ENCODE data around the gene PDE9A. TPM values are rescaled to one million over a fixed set of nuclear protein-coding genes. Genes with fewer than 3 reads are reported as not detected.
A peak's percentile ranks its signal among the peaks of the same experiment; 100 is the strongest.

The PDE9A gene
- total RNA-seq, 1 donor from 2014 or later = 58.7 TPM

DNA sequence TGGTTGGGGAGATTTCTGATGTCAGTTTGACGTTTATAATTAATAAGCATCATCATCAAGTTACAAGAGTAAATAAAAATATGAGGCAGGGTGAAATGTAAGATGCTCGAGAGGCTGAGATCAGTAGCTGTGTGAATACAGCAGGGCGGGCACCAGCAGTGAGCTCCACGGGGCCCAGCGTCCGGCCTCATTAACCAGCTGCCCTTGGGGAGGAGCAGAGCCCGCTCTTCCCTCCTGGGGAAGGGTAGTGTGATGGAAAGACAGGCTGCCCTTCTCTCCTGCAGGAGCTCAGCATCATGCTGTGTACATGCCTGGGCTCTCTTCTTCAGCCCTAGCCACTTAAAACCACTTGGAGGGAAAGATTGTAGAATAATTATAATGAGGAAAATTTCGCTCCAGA is 23.4 kb downstream of the PDE9A start:
- H3K4me1 Mint-ChIP-seq (ENCODE audit: low read depth, unreplicated experiment) = peaks cover 51% of the 10 kb centered on the region

DNA sequence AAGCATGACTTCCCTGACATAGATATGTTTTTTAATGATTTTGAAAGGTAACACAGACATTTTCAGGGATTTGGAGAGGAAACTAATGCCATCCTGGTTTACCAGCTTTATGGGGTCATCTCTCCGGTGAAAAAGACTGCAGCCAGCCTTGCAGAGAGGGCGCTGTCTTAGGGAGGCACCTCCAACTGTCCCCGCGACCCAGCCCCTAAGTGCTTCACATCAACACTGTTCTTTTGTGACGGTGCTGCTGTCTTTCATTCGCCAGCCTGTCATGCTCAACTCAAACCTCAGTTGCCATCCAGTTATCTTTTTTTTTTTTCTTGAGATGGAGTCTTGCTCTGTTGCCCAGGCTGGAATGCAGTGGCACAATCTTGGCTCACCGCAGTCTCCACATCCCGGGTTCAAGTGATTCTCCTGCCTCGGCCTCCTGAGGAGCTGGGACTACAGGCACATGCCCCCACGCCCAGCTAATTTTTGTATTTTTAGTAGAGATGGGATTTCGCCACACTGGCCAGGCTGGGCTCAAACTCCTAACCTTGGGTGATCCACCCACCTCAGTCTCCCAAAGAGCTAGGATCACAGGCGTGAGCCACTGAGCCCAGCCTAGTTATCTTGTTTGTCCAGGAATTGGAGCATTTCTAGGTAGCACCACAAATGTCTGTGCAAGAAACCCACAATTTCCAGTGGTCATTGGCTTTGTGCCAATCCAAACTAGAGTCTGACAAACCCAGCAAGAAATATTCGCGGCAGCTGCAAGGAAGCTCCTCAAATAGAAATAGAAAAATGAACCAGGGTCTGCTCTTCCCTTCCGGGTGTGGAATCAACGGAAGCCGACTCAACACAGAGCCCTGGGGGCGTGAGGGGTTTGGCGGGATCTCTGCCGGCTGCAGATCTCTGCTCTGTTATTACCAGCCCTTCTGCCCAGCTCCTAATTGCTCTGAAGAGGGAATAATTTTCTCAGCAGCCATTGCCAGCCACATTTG is 24.2 kb downstream of the PDE9A start:
- Mint-ChIP-seq H3K4me3 (ENCODE audit: unreplicated experiment) (no peak overlapping the region), H3K36me3 (ENCODE audit: unreplicated experiment) (peaks cover 9% of the 10 kb centered on the region), H3K9me3 (ENCODE audit: unreplicated experiment) (peaks cover 6% of the 10 kb centered on the region), H3K27ac (ENCODE audit: unreplicated experiment) (no peak overlapping the region), H3K4me1 (ENCODE audit: low read depth, unreplicated experiment) (peaks cover 50% of the 10 kb centered on the region), H3K27me3 (ENCODE audit: unreplicated experiment) (peaks cover 3% of the 10 kb centered on the region)
- TF ChIP-seq, protein P1, sequence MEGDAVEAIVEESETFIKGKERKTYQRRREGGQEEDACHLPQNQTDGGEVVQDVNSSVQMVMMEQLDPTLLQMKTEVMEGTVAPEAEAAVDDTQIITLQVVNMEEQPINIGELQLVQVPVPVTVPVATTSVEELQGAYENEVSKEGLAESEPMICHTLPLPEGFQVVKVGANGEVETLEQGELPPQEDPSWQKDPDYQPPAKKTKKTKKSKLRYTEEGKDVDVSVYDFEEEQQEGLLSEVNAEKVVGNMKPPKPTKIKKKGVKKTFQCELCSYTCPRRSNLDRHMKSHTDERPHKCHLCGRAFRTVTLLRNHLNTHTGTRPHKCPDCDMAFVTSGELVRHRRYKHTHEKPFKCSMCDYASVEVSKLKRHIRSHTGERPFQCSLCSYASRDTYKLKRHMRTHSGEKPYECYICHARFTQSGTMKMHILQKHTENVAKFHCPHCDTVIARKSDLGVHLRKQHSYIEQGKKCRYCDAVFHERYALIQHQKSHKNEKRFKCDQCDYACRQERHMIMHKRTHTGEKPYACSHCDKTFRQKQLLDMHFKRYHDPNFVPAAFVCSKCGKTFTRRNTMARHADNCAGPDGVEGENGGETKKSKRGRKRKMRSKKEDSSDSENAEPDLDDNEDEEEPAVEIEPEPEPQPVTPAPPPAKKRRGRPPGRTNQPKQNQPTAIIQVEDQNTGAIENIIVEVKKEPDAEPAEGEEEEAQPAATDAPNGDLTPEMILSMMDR (IDR thresholded peaks at IDR 0.05; ENCODE audit: partially characterized antibody, unreplicated experiment) = no peak
- DNase-seq = peak; percentile 18

More for the DNA sequence above, 23.4 kb downstream of the PDE9A start:
- Mint-ChIP-seq H3K36me3 (ENCODE audit: unreplicated experiment) (peaks cover 9% of the 10 kb centered on the region), H3K9me3 (ENCODE audit: unreplicated experiment) (peaks cover 7% of the 10 kb centered on the region), H3K4me3 (ENCODE audit: unreplicated experiment) (no peak overlapping the region), H3K27ac (ENCODE audit: unreplicated experiment) (no peak overlapping the region), H3K27me3 (ENCODE audit: unreplicated experiment) (peaks cover 3% of the 10 kb centered on the region)
- TF ChIP-seq, protein P1 (IDR thresholded peaks at IDR 0.05; ENCODE audit: partially characterized antibody, unreplicated experiment) = no peak
- no peak for DNase-seq

DNA sequence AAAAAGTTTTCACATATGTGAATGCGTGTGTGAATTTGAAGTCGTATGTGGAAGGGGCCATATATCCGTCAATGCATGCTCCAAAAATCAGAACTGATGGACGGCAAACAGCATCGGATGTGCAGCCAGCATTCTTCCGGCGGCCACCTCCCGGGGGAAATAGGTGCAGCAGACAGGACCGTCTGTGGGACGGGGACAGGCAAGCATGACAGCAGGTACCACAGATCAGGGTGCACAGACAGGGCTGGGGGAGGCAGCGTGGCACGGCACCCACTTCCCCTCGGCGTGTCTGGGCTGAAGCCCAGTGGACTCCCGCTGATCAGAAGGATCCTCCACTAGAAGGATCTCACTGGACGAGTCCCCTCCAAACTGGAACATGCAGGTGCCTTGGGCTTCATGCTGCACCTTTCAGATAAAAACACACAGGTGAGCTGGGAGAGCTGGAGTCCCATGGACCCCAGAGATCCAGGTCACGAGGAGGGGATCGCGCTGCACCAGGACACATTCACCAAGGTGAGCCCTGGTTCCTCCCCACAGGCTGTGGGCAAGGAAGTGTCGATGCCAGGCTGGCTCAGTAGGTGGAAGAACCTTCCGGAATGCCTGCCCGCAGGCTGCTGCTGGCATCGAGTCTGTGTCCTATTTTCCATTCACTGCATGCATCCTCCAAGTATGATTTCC is 25.3 kb downstream of the PDE9A start:
- Mint-ChIP-seq H3K27me3 (ENCODE audit: unreplicated experiment) (peaks cover 3% of the 10 kb centered on the region), H3K4me1 (ENCODE audit: low read depth, unreplicated experiment) (peaks cover 46% of the 10 kb centered on the region), H3K36me3 (ENCODE audit: unreplicated experiment) (peaks cover 13% of the 10 kb centered on the region), H3K4me3 (ENCODE audit: unreplicated experiment) (no peak overlapping the region), H3K9me3 (ENCODE audit: unreplicated experiment) (peaks cover 4% of the 10 kb centered on the region), H3K27ac (ENCODE audit: unreplicated experiment) (no peak overlapping the region)
- TF ChIP-seq, protein P1 (IDR thresholded peaks at IDR 0.05; ENCODE audit: partially characterized antibody, unreplicated experiment) = no peak
- DNase-seq = no peak

DNA sequence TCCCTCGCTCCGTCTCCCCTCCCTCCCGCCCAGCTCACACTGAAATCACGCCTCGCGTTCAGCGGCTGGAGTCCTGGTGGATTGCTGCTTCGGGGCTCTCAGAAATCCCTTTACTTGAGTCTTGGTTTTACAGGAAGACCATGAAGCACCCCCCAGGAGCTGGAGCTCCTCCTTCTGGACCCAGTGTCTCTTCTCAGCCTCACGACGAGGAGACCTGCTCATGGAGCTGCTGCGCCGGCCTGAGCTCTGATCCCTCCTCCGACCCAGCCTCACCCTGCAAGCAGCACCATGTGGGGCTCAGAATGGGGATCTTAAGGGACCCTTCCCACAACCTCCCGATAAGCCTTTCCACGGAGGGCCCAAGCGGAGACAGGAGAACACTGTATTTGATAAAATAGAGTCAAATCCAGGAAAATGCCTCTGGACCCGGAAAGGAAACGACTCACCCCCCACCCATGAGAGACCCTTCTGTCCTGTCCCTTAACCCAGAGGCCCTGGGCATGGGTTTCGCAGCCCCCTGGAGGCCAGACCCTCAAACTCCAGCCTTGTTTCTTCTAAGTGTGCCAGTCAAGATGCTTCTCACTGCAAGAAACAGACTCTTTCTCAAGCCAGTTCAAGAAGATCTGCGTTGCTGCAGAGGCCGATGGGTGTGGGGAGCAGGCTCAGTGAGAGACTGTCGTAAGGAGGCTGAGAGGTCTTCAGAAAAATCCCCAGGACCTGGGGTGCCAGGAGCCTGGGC is 26.1 kb downstream of the PDE9A start:
- peaks cover 13% of the 10 kb centered on the region for H3K36me3 Mint-ChIP-seq (ENCODE audit: unreplicated experiment)
- H3K9me3 Mint-ChIP-seq (ENCODE audit: unreplicated experiment) = peaks cover 4% of the 10 kb centered on the region
- peaks cover 43% of the 10 kb centered on the region for H3K4me1 Mint-ChIP-seq (ENCODE audit: low read depth, unreplicated experiment)
- no peak for DNase-seq
- H3K4me3 Mint-ChIP-seq (ENCODE audit: unreplicated experiment) = no peak overlapping the region
- H3K27me3 Mint-ChIP-seq (ENCODE audit: unreplicated experiment) = peaks cover 3% of the 10 kb centered on the region
- H3K27ac Mint-ChIP-seq (ENCODE audit: unreplicated experiment) = no peak overlapping the region
- TF ChIP-seq, protein P1 (IDR thresholded peaks at IDR 0.05; ENCODE audit: partially characterized antibody, unreplicated experiment) = peak; percentile 20

Measured in glutamatergic neuron (in vitro differentiated cells).